K562 (cell line): ENCODE results near the gene PRR7. TPM values are rescaled to one million over a fixed set of nuclear protein-coding genes. Genes with fewer than 3 reads are reported as not detected.

Experiments
- ATAC-seq: fragments of 200-7000 bp; cut with Tn5 transposase; 3 replicates; pipeline ENCODE4 v1.9.1; 2020; ENCODE audit warnings: moderate library complexity
- BruUV-seq: library from RNA; stranded (reverse); fragments of 400-500 nt; replicated peaks from 2 replicates; lab custom pipeline; 2021; lab: Mats Ljungman, UMichigan
- CTCF ChIA-PET: fragments of 300-600 bp; formaldehyde crosslinking; extraction: SDS; loops from one replicate; lab custom pipeline; 2021; ENCODE audit warnings: low intra/inter-chr PET ratio; lab: Yijun Ruan, JAX
- POLR2A ChIA-PET: fragments of 300-600, 350-650 bp; sonication (Branson Sonifier 250); formaldehyde crosslinking; extraction: SDS; loops from one replicate; lab custom pipeline; 2021; ENCODE audit warnings: antibody characterized with exemption, inconsistent platforms; lab: Yijun Ruan, JAX
- DNase-seq, 4 experiments: peaks; one replicate each; pipeline versions ENCODE4 v3.0.0 to v3.0.0-alpha.2; 2011 to 2018; ENCODE audit warnings: low spot score in 3 of 4, mixed read lengths in 3 of 4; ENCODE audit errors: extremely low read depth in 1 of 4
- FAIRE-seq: peaks from 2 replicates; lab custom pipeline; 2011; peaks lifted over from hg19 to GRCh38; lab: Jason Lieb, UNC
- H2AFZ ChIP-seq: 2 replicates; pipeline ENCODE4 v1.6.0; 2011; ENCODE audit warnings: low read depth, low read length, control low read depth, inconsistent platforms
- H3K27ac ChIP-seq: fragments of 200-600 bp; 3 replicates; pipeline ENCODE4 v1.8.0; 2011; ENCODE audit warnings: low read depth, mild to moderate bottlenecking, control low read depth, inconsistent platforms, low read length, moderate library complexity, mixed read lengths; ENCODE audit errors: extremely low read depth
- H3K27me3 ChIP-seq, 2 experiments: fragments of 300-600 bp in 1 of 2; 2 replicates in 1 of 2; 3 replicates in 1 of 2; pipeline versions ENCODE4 v1.6.0 to v1.8.0; 2011; ENCODE audit warnings: inconsistent platforms in 2 of 2, low read length in 2 of 2, mild to moderate bottlenecking in 1 of 2, mixed read lengths in 1 of 2, moderate library complexity in 1 of 2; ENCODE audit not compliant: control insufficient read depth in 2 of 2, insufficient read depth in 2 of 2
- H3K36me3 ChIP-seq: fragments of 300-600 bp; 3 replicates; pipeline ENCODE4 v1.8.0; 2011; ENCODE audit warnings: mild to moderate bottlenecking, low read length, inconsistent platforms; ENCODE audit not compliant: control insufficient read depth, insufficient read depth
- H3K4me1 ChIP-seq, 2 experiments: fragments of 200-600 bp in 1 of 2; replicated peaks in 1 of 2; 2 replicates in 1 of 2; 3 replicates in 1 of 2; pipeline versions ENCODE4 v1.5.1 to v1.8.0; 2011; ENCODE audit warnings: inconsistent platforms in 2 of 2, low read length in 2 of 2, mild to moderate bottlenecking in 1 of 2, mixed read lengths in 1 of 2, moderate library complexity in 1 of 2; ENCODE audit not compliant: control insufficient read depth in 2 of 2, insufficient read depth in 2 of 2
- H3K4me2 ChIP-seq: 2 replicates; pipeline ENCODE4 v1.6.1; 2011; ENCODE audit warnings: low read length, control low read depth, inconsistent platforms, mixed read lengths; ENCODE audit not compliant: insufficient read depth
- H3K4me3 ChIP-seq: fragments of 200-600 bp; sonication (generic), shearing (Covaris generic); 2 replicates; pipeline ENCODE4 v1.5.1; 2016; ENCODE audit warnings: control low read depth, inconsistent platforms
- H3K79me2 ChIP-seq: fragments of 200-600 bp; 3 replicates; pipeline ENCODE4 v1.8.0; 2011; ENCODE audit warnings: low read length, inconsistent platforms; ENCODE audit not compliant: control insufficient read depth, insufficient read depth
- H3K9ac ChIP-seq, 2 experiments: 2 replicates each; pipeline versions ENCODE4 v1.6.0 to v1.6.1; 2011; ENCODE audit warnings: low read depth in 2 of 2, low read length in 2 of 2, control low read depth in 1 of 2, inconsistent platforms in 1 of 2, mild to moderate bottlenecking in 1 of 2, mixed read lengths in 1 of 2; ENCODE audit not compliant: insufficient read depth in 1 of 2
- H3K9me1 ChIP-seq: one replicate; pipeline ENCODE4 v1.6.0; 2011; ENCODE audit warnings: inconsistent platforms, mild to moderate bottlenecking, low read length, moderate library complexity; ENCODE audit not compliant: control insufficient read depth, insufficient read depth
- H3K9me3 ChIP-seq: replicated peaks from 2 replicates; pipeline ENCODE4 v1.5.1; 2011; ENCODE audit warnings: low read depth, low read length, inconsistent platforms; ENCODE audit not compliant: control insufficient read depth, insufficient read depth
- H4K20me1 ChIP-seq: replicated peaks from 2 replicates; pipeline ENCODE4 v1.6.1; 2011; ENCODE audit warnings: low read length, inconsistent platforms, mixed read lengths; ENCODE audit not compliant: control insufficient read depth, insufficient read depth
- EP300 ChIP-seq: IDR thresholded peaks from 2 replicates; pipeline ENCODE4 v1.6.1; 2012; ENCODE audit warnings: low read length, improper control_type of control experiment
- JUN ChIP-seq, 2 experiments: sonication (generic) in 1 of 2; formaldehyde crosslinking in 1 of 2; IDR thresholded peaks; 2 replicates each; pipeline versions ENCODE4 v1.6.1 to v1.8.0; 2012 to 2022; ENCODE audit warnings: borderline replicate concordance in 2 of 2, mild to moderate bottlenecking in 2 of 2, improper control_type of control experiment in 1 of 2, low read depth in 1 of 2, low read length in 1 of 2, missing genetic modification reagents in 1 of 2
- MGA ChIP-seq: fragments of 450-650 bp; IDR thresholded peaks from 2 replicates; pipeline ENCODE4 v1.6.1; 2016; ENCODE audit warnings: mild to moderate bottlenecking, moderate library complexity
- RBM22 ChIP-seq: fragments of 200-400 bp; formaldehyde crosslinking; IDR thresholded peaks from 2 replicates; pipeline ENCODE4 v1.6.1; 2018; ENCODE audit warnings: low read length, low read depth; ENCODE audit not compliant: poor library complexity, severe bottlenecking
- RBM25 ChIP-seq: fragments of 200-400 bp; formaldehyde crosslinking; IDR thresholded peaks from 2 replicates; pipeline ENCODE4 v1.6.1; 2018; ENCODE audit warnings: low read length, low read depth, moderate library complexity; ENCODE audit not compliant: severe bottlenecking
- RBM34 ChIP-seq: fragments of 200-400 bp; formaldehyde crosslinking; IDR thresholded peaks from 2 replicates; pipeline ENCODE4 v1.6.1; 2018; ENCODE audit warnings: low read length, borderline replicate concordance; ENCODE audit not compliant: insufficient read depth
- ZNF146 ChIP-seq: IDR thresholded peaks from one replicate; pipeline ENCODE4 v1.6.1; 2018; ENCODE audit warnings: missing compliant biosample characterization; ENCODE audit not compliant: unreplicated experiment
- ZNF212 ChIP-seq: fragments of 450-650 bp; formaldehyde crosslinking; IDR thresholded peaks from 2 replicates; pipeline ENCODE4 v1.4.0; 2020; ENCODE audit warnings: mild to moderate bottlenecking
- WGBS: fragments of 100-300 bp; shearing (Covaris generic); methylation state at CpG from one replicate; pipeline ENCODE4 v1.1.6; 2016; ENCODE audit warnings: low coverage, mixed read lengths; ENCODE audit not compliant: insufficient coverage; ENCODE audit errors: missing lambda C conversion rate; 5-methylcytosine and 5-hydroxymethylcytosine counted together
- in situ Hi-C: fragments of 300-500 bp; cut with MboI; formaldehyde crosslinking; loops from 4 replicates; pipeline ENCODE4 v1.15.0; 2018; ENCODE audit warnings: inconsistent platforms, mixed read lengths
- intact Hi-C: fragments of 100-400 bp; cut with micrococcal nuclease; formaldehyde crosslinking; loops from 2 replicates; pipeline ENCODE4 v1.14.2; 2022
- polyA plus RNA-seq, 8 experiments: library from polyadenylated mRNA; depleted of rRNA in 4 of 8; stranded (reverse) in 5 of 8; unstranded in 3 of 8; fragments of >200 nt; fragmentation: Nextera tagmentation in 2 of 8; fragmentation: Illumina TruSeq in 1 of 8; extraction: Ambion mirVana in 2 of 8; extraction: Trizol in 1 of 8; gene quantifications; 2 replicates each; pipeline versions ENCODE4 v1.2.1 to v1.2.3, GENCODE V29; 2011 to 2014; ENCODE audit warnings: inconsistent platforms in 1 of 8, missing spikeins in 1 of 8
- total RNA-seq, 7 experiments: library from RNA; depleted of rRNA in 6 of 7; stranded (reverse); fragments of >200 nt in 6 of 7; fragmentation: Illumina TruSeq in 2 of 7; extraction: Trizol in 2 of 7; gene quantifications; 2 replicates each; pipeline versions ENCODE4 v1.2.1 to v1.2.3, GENCODE V29; 2011 to 2021; ENCODE audit warnings: low replicate concordance in 1 of 7
- TF ChIP-seq, protein P1 (sequence below): fragments of 450-650 bp; formaldehyde crosslinking; IDR thresholded peaks from 2 replicates; pipeline ENCODE4 v1.4.0; 2020; ENCODE audit warnings: mild to moderate bottlenecking, mixed read lengths

PRR7 gene
- total and polyA plus RNA-seq, 9 of the 15 experiments (the other 6 are each of a cell fraction or from before 2014, with no cell fraction given): 0.80 to 11.3 (median 10.4) TPM; not detected in 4

DNA sequence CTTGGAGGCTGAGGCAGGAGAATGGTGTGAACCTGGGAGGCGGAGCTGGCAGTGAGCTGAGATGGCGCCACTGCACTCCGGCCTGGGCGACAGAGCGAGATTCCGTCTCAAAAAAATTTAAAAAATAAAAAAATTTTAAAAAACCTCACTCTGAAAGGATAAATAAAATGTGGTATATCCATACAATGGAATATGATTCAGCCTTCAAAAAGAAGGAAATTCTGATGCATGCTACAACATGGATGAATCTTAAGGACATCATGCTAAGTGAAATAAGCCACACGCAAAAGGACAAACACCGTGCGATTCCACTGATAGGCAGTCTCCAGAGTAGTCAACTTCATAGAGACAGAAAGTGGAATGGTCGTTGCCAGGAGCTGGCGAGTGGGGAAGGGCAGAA lies 18.4 kb downstream of the PRR7 start:
- ChIA-PET CTCF (no interaction called here), POLR2A (interaction anchor here (0.7 kb wide), 1 partner anchor 10 kb away, joined by 3 read pairs; no protein-coding TSS in a partner anchor)
- H3K4me2 ChIP-seq: no peak overlapping the region
- no peaks in the 10 kb centered on the region for H3K27me3 ChIP-seq
- no peak for DNase-seq
- no peak for TF ChIP-seq EP300
- TF ChIP-seq JUN (IDR thresholded peaks at IDR 0.05; ENCODE audit: borderline replicate concordance, low read depth, low read length): no peak
- TF ChIP-seq JUN (CRISPR knock-in tag; IDR thresholded peaks at IDR 0.05; ENCODE audit: borderline replicate concordance): no peak
- TF ChIP-seq ZNF212 (CRISPR knock-in tag): no peak
- peak; percentile 59 for TF ChIP-seq RBM25
- TF ChIP-seq RBM22: no peak
- TF ChIP-seq RBM34: no peak
- TF ChIP-seq, protein P1, sequence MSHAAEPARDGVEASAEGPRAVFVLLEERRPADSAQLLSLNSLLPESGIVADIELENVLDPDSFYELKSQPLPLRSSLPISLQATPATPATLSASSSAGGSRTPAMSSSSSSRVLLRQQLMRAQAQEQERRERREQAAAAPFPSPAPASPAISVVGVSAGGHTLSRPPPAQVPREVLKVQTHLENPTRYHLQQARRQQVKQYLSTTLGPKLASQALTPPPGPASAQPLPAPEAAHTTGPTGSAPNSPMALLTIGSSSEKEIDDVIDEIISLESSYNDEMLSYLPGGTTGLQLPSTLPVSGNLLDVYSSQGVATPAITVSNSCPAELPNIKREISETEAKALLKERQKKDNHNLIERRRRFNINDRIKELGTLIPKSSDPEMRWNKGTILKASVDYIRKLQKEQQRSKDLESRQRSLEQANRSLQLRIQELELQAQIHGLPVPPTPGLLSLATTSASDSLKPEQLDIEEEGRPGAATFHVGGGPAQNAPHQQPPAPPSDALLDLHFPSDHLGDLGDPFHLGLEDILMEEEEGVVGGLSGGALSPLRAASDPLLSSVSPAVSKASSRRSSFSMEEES (CRISPR knock-in tag): no peak
- peak; percentile 84 for TF ChIP-seq ZNF146 (CRISPR knock-in tag)
- TF ChIP-seq MGA: no peak
- no peaks in the 10 kb centered on the region; the same call in none of the 2 replicates for H4K20me1 ChIP-seq
- in situ Hi-C loops (no loop called here), intact Hi-C loops (no loop called here)
- 94% methylated on average over 11 of the region's 11 CpGs for WGBS
- peaks cover 4% of the 10 kb centered on the region for H3K9me3 ChIP-seq
- H3K36me3 ChIP-seq: peaks cover 60% of the 10 kb centered on the region; the same call in 2 of the 3 replicates
- H3K27ac ChIP-seq: no peak overlapping the region
- H2AFZ ChIP-seq: no peak overlapping the region
- FAIRE-seq: no peak
- H3K4me1 ChIP-seq: peaks cover 8 to 32% of the 10 kb centered on the region in 2 experiments
- H3K9ac ChIP-seq: no peak overlapping the region
- H3K4me3 ChIP-seq: no peak overlapping the region
- H3K9me1 ChIP-seq: no peaks in the 10 kb centered on the region
- no peak for ATAC-seq
- peaks cover 8% of the 10 kb centered on the region for H3K79me2 ChIP-seq
- BruUV-seq: no TSS peak
